ENCODE data around the gene ZNF549. TPM values are rescaled to one million over a fixed set of nuclear protein-coding genes. Genes with fewer than 3 reads are reported as not detected.

Gene ZNF549
- total and polyA plus RNA-seq, 2 of the 13 experiments (the other 11 are each of a cell fraction or from before 2014, with no cell fraction given): 2.8 to 6.4 TPM

- peak; percentile 22; the same call in 1 of the 2 replicates for TF ChIP-seq HDAC2 (CRISPR knock-in tag; IDR thresholded peaks at IDR 0.05)
- peak; percentile 54 for TF ChIP-seq ZZZ3 (CRISPR knock-in tag; IDR thresholded peaks at IDR 0.05; ENCODE audit: borderline replicate concordance)
- TF ChIP-seq, protein P1, sequence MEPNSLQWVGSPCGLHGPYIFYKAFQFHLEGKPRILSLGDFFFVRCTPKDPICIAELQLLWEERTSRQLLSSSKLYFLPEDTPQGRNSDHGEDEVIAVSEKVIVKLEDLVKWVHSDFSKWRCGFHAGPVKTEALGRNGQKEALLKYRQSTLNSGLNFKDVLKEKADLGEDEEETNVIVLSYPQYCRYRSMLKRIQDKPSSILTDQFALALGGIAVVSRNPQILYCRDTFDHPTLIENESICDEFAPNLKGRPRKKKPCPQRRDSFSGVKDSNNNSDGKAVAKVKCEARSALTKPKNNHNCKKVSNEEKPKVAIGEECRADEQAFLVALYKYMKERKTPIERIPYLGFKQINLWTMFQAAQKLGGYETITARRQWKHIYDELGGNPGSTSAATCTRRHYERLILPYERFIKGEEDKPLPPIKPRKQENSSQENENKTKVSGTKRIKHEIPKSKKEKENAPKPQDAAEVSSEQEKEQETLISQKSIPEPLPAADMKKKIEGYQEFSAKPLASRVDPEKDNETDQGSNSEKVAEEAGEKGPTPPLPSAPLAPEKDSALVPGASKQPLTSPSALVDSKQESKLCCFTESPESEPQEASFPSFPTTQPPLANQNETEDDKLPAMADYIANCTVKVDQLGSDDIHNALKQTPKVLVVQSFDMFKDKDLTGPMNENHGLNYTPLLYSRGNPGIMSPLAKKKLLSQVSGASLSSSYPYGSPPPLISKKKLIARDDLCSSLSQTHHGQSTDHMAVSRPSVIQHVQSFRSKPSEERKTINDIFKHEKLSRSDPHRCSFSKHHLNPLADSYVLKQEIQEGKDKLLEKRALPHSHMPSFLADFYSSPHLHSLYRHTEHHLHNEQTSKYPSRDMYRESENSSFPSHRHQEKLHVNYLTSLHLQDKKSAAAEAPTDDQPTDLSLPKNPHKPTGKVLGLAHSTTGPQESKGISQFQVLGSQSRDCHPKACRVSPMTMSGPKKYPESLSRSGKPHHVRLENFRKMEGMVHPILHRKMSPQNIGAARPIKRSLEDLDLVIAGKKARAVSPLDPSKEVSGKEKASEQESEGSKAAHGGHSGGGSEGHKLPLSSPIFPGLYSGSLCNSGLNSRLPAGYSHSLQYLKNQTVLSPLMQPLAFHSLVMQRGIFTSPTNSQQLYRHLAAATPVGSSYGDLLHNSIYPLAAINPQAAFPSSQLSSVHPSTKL (CRISPR knock-in tag; IDR thresholded peaks at IDR 0.05): peak; percentile 34
- peak; percentile 68 for TF ChIP-seq CREB1 (IDR thresholded peaks at IDR 0.05)
- peak; percentile 87 for TF ChIP-seq CREB1 (CRISPR knock-in tag; IDR thresholded peaks at IDR 0.05)
- TF ChIP-seq ZNF672 (CRISPR knock-in tag; IDR thresholded peaks at IDR 0.05): no peak
- TF ChIP-seq, protein P2, sequence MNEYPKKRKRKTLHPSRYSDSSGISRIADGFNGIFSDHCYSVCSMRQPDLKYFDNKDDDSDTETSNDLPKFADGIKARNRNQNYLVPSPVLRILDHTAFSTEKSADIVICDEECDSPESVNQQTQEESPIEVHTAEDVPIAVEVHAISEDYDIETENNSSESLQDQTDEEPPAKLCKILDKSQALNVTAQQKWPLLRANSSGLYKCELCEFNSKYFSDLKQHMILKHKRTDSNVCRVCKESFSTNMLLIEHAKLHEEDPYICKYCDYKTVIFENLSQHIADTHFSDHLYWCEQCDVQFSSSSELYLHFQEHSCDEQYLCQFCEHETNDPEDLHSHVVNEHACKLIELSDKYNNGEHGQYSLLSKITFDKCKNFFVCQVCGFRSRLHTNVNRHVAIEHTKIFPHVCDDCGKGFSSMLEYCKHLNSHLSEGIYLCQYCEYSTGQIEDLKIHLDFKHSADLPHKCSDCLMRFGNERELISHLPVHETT (CRISPR knock-in tag; conservative IDR thresholded peaks at IDR 0.05): no peak; the same call in 1 of the 2 replicates
- TF ChIP-seq GTF3A (CRISPR knock-in tag; conservative IDR thresholded peaks at IDR 0.05): no peak
- peak; percentile 81 for TF ChIP-seq ZFX (CRISPR knock-in tag; IDR thresholded peaks at IDR 0.05; ENCODE audit: low read depth)
- no peak for TF ChIP-seq ZNF18 (CRISPR knock-in tag; IDR thresholded peaks at IDR 0.05; ENCODE audit: insufficient replicate concordance)
- TF ChIP-seq EZH2 (conservative IDR thresholded peaks at IDR 0.05; ENCODE audit: low read depth, low read length): no peak
- TF ChIP-seq ZNF562 (CRISPR knock-in tag; IDR thresholded peaks at IDR 0.05; ENCODE audit: borderline replicate concordance): no peak
- no peak for TF ChIP-seq GATAD2A (CRISPR knock-in tag; IDR thresholded peaks at IDR 0.05)
- TF ChIP-seq SOX5 (CRISPR knock-in tag; IDR thresholded peaks at IDR 0.05; ENCODE audit: borderline replicate concordance): 0 out of 2 replicates have a peak, but pooled peaks have one; percentile 5
- no peak for TF ChIP-seq ZNF101 (CRISPR knock-in tag; IDR thresholded peaks at IDR 0.05; ENCODE audit: borderline replicate concordance, low read depth)
- no peak for TF ChIP-seq NONO (IDR thresholded peaks at IDR 0.05)
- no peak for TF ChIP-seq NONO (CRISPR knock-in tag; conservative IDR thresholded peaks at IDR 0.05)
- no peak for TF ChIP-seq JDP2 (CRISPR knock-in tag; IDR thresholded peaks at IDR 0.05; ENCODE audit: borderline replicate concordance)
- TF ChIP-seq ATF2 (CRISPR knock-in tag; IDR thresholded peaks at IDR 0.05): no peak
Measured at GRCh38 chr19:57578487-57579205, 51.5 kb downstream of the ZNF549 start, which contains the start of gene ZNF416 (continued).

Data from HepG2 (cell line).